Measurements from ENCODE around the gene PIK3AP1.

Gene PIK3AP1

GRCh38 chr10:96719850-96720421 is 378 bp downstream of the PIK3AP1 start:
- Histone ChIP-seq H3K9me3 (ENCODE audit: control insufficient read depth, insufficient read depth, low read length) (no peaks in the 10 kb centered on the region), H3K4me1 (ENCODE audit: control insufficient read depth, insufficient read depth, low read length) (peaks cover 10% of the 10 kb centered on the region), H3K27ac (ENCODE audit: low read depth, low read length) (no peak overlapping the region), H3K27me3 (ENCODE audit: control insufficient read depth, insufficient read depth, low read length) (peaks cover 18% of the 10 kb centered on the region), H3K9ac (ENCODE audit: low read depth, low read length) (peak overlapping the region; percentile 57), H3K4me3 (ENCODE audit: low read depth, low read length) (peak overlapping the region; percentile 81), H3K36me3 (ENCODE audit: control insufficient read depth, insufficient read depth, low read length) (no peaks in the 10 kb centered on the region)

DNA sequence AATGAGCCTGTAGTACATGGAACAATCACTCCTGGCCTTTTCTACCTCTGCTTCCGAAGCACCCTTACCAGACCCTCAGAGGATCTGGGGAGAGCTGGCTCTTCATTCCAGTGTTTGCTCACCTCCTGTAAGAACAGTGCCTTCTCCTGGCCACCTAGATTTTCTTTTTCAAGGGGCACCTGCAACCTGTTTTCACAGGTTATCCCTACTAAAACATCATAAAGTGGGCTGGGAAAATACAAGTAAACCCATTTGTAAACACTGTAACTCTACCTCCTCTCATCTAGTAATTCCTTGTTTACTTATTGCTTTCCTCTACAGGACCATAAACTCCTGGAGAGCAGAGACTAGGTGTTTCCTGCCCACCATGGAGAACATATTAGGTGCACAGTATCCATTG is 1.1 kb downstream of the PIK3AP1 start:
- peaks cover 10% of the 10 kb centered on the region for H3K4me1 ChIP-seq (ENCODE audit: control insufficient read depth, insufficient read depth, low read length)
- no peak overlapping the region for H3K9ac ChIP-seq (ENCODE audit: low read depth, low read length)
- no peak overlapping the region for H3K27ac ChIP-seq (ENCODE audit: low read depth, low read length)
- no peaks in the 10 kb centered on the region for H3K36me3 ChIP-seq (ENCODE audit: control insufficient read depth, insufficient read depth, low read length)
- H3K9me3 ChIP-seq (ENCODE audit: control insufficient read depth, insufficient read depth, low read length): no peaks in the 10 kb centered on the region
- peak overlapping the region; percentile 81; the same call in 1 of the 2 replicates for H3K4me3 ChIP-seq (ENCODE audit: low read depth, low read length)
- peaks cover 18% of the 10 kb centered on the region for H3K27me3 ChIP-seq (ENCODE audit: control insufficient read depth, insufficient read depth, low read length)

DNA sequence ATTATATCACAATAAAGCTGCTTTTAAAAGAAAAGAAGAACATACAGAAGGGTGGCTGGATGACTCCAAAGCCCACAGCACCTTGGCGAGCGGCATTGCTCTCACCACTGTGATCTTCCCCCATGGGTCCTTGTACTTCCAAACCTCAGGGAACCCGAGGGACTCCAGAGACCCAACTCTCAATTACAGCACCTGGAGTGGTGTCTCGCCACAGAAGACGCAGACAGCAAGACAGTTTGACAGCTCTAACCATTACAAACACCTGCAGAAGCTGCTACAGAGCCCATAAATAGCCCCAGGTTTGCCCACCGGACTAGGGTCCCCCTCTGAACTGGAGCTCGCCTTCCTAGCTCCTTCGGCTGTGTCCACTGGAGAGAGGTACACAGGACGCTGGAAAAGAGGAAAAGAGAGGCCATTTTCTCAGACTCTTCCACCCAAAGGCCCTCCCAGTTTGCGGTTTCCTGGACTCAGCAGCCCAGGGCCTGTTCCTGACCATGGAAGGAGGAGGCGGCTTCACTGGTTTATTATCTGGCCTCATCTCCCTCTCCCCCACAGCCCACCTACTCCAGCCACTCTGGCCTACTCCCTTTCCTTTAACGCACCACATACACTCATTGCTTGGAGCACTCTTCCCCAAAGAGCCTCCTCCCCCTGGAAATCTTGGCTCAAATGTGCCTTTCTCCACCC is 1.9 kb downstream of the PIK3AP1 start:
- H3K36me3 ChIP-seq (ENCODE audit: control insufficient read depth, insufficient read depth, low read length): no peaks in the 10 kb centered on the region
- peaks cover 18% of the 10 kb centered on the region for H3K27me3 ChIP-seq (ENCODE audit: control insufficient read depth, insufficient read depth, low read length)
- no peak overlapping the region for H3K27ac ChIP-seq (ENCODE audit: low read depth, low read length)
- H3K9me3 ChIP-seq (ENCODE audit: control insufficient read depth, insufficient read depth, low read length): no peaks in the 10 kb centered on the region
- H3K9ac ChIP-seq (ENCODE audit: low read depth, low read length): no peak overlapping the region
- H3K4me3 ChIP-seq (ENCODE audit: low read depth, low read length): no peak overlapping the region
- peaks cover 10% of the 10 kb centered on the region for H3K4me1 ChIP-seq (ENCODE audit: control insufficient read depth, insufficient read depth, low read length)

GRCh38 chr10:96716390-96716789 is 3.9 kb downstream of the PIK3AP1 start:
- no peaks in the 10 kb centered on the region for H3K9me3 ChIP-seq (ENCODE audit: control insufficient read depth, insufficient read depth, low read length)
- peaks cover 10% of the 10 kb centered on the region for H3K4me1 ChIP-seq (ENCODE audit: control insufficient read depth, insufficient read depth, low read length)
- H3K27ac ChIP-seq (ENCODE audit: low read depth, low read length): no peak overlapping the region
- peaks cover 18% of the 10 kb centered on the region for H3K27me3 ChIP-seq (ENCODE audit: control insufficient read depth, insufficient read depth, low read length)
- H3K9ac ChIP-seq (ENCODE audit: low read depth, low read length): no peak overlapping the region
- no peaks in the 10 kb centered on the region for H3K36me3 ChIP-seq (ENCODE audit: control insufficient read depth, insufficient read depth, low read length)
- no peak overlapping the region for H3K4me3 ChIP-seq (ENCODE audit: low read depth, low read length)

DNA sequence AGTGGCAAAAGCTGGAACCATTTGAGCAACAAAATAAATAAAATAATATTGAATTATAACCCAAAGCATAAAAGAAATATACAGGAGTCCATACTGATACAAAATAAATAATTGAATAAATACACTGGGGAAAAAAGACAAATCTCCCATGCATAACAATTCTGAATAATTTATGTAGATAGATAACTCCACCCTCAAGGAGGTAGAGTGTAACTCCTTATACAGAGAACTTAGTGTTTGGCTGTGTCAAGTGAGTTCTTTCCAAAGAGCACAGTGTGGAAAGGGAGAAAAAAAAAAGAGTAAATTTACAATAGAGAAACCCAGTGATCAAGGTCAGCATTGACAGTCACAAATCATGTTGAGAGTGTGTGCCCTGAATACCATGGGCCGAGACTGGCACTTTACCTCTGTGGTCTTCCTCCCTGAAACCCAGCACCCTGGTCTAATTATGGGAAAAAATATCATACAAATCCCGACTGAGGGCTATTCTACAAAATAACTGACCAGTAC is 5.5 kb downstream of the PIK3AP1 start:
- 0 out of 2 replicates have a peak, but pooled peaks cover 3% of the 10 kb centered on the region for H3K4me1 ChIP-seq (ENCODE audit: control insufficient read depth, insufficient read depth, low read length)
- no peak overlapping the region for H3K4me3 ChIP-seq (ENCODE audit: low read depth, low read length)

DNA sequence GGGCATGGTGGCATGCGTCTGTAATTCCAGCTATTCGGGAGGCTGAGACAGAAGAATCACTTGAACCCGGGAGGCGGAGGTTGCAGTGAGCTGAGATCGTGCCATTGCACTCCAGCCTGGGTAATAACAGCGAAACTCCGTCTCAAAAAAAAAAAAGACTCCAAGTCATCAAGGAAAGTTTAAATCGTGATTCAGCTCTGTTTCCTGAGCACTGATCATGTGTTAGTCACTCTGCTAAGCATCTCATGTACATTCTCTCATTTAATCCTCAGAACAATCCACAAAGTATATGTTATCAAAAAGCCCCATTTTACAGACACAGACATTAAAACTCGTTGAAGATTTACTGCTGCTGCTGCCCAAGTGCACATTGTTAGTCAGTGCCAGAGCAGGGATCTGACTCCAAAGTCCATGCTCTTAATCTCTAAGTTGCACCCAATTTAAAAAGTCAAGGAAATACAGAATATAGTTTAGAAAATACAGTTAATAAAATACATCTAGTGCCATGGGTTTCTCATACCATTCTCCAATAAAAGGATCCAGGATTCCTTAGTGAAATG is 6.2 kb downstream of the PIK3AP1 start:
- Histone ChIP-seq H3K27ac (ENCODE audit: low read depth, low read length) (no peak overlapping the region), H3K9ac (ENCODE audit: low read depth, low read length) (no peak overlapping the region), H3K4me1 (ENCODE audit: control insufficient read depth, insufficient read depth, low read length) (no peaks in the 10 kb centered on the region), H3K9me3 (ENCODE audit: control insufficient read depth, insufficient read depth, low read length) (no peaks in the 10 kb centered on the region), H3K36me3 (ENCODE audit: control insufficient read depth, insufficient read depth, low read length) (no peaks in the 10 kb centered on the region), H3K4me3 (ENCODE audit: low read depth, low read length) (no peak overlapping the region), H3K27me3 (ENCODE audit: control insufficient read depth, insufficient read depth, low read length) (peaks cover 5% of the 10 kb centered on the region; the same call in 1 of the 2 replicates)

More for the DNA sequence above, 5.5 kb downstream of the PIK3AP1 start:
- H3K9ac ChIP-seq (ENCODE audit: low read depth, low read length): no peak overlapping the region
- H3K9me3 ChIP-seq (ENCODE audit: control insufficient read depth, insufficient read depth, low read length): no peaks in the 10 kb centered on the region
- H3K27me3 ChIP-seq (ENCODE audit: control insufficient read depth, insufficient read depth, low read length): peaks cover 12% of the 10 kb centered on the region
- H3K27ac ChIP-seq (ENCODE audit: low read depth, low read length): no peak overlapping the region
- H3K36me3 ChIP-seq (ENCODE audit: control insufficient read depth, insufficient read depth, low read length): no peaks in the 10 kb centered on the region

GRCh38 chr10:96712662-96713271 is 7.5 kb downstream of the PIK3AP1 start:
- Histone ChIP-seq H3K4me3 (ENCODE audit: low read depth, low read length) (no peak overlapping the region), H3K4me1 (ENCODE audit: control insufficient read depth, insufficient read depth, low read length) (no peaks in the 10 kb centered on the region)

DNA sequence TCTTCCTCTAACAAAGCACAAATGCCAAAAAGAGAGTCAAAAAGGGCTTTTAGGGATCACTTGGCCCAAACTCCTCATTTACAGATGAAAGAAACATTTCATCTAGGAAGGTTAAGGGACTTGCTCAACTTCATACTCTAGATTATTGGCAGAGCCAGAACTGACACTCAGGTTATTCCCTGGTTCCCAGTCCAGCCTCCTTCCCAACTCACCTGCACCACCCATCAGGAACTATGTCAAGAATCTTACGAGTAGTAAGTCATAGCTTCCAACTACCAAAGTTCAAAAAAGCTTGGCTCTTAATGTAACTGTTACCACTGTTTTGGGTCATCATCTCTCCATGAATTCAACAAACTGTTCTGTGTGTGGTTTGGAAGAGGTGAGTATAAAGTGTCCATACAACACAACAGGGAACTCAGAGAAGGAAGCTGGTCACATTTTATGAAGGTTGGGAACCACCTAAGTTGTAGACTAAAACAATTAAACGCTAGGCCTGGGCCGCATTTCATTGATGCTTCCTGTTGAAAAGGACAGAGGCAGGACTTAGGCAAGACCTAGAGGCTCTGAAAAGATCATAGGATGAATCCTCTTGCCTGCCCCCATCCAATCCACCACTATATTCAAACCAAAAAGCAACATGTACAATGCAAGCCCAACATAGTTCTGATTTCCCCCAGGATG is 9.1 kb downstream of the PIK3AP1 start:
- Histone ChIP-seq H3K27me3 (ENCODE audit: control insufficient read depth, insufficient read depth, low read length) (no peaks in the 10 kb centered on the region), H3K36me3 (ENCODE audit: control insufficient read depth, insufficient read depth, low read length) (no peaks in the 10 kb centered on the region), H3K9me3 (ENCODE audit: control insufficient read depth, insufficient read depth, low read length) (no peaks in the 10 kb centered on the region), H3K9ac (ENCODE audit: low read depth, low read length) (no peak overlapping the region), H3K4me1 (ENCODE audit: control insufficient read depth, insufficient read depth, low read length) (no peaks in the 10 kb centered on the region), H3K27ac (ENCODE audit: low read depth, low read length) (no peak overlapping the region), H3K4me3 (ENCODE audit: low read depth, low read length) (no peak overlapping the region)

More at GRCh38 chr10:96712662-96713271, 7.5 kb downstream of the PIK3AP1 start:
- no peaks in the 10 kb centered on the region for H3K36me3 ChIP-seq (ENCODE audit: control insufficient read depth, insufficient read depth, low read length)
- no peak overlapping the region for H3K27ac ChIP-seq (ENCODE audit: low read depth, low read length)
- H3K9me3 ChIP-seq (ENCODE audit: control insufficient read depth, insufficient read depth, low read length): no peaks in the 10 kb centered on the region
- no peaks in the 10 kb centered on the region for H3K27me3 ChIP-seq (ENCODE audit: control insufficient read depth, insufficient read depth, low read length)
- no peak overlapping the region for H3K9ac ChIP-seq (ENCODE audit: low read depth, low read length)

DNA sequence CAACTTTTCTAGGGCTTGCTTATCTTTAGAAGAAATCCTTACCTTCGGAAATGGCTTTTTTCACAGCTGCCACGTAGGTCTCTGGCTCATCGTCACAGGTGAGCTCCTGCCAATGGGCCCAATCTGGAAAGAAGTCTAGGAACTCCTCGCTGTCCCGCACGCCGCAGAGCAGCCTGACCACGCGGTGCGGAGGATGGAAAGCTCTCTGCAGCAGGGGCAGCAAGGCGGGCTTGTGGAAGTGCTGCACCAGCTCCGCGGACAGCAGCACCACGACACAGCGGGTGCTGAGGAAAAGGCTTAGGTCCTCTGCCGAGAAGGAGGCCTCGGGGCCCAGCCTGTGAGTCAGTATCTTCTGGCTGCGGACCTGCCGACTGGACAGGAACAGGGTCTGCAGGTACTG is 10.8 kb downstream of the PIK3AP1 start:
- H3K36me3 ChIP-seq (ENCODE audit: control insufficient read depth, insufficient read depth, low read length): no peaks in the 10 kb centered on the region

DNA sequence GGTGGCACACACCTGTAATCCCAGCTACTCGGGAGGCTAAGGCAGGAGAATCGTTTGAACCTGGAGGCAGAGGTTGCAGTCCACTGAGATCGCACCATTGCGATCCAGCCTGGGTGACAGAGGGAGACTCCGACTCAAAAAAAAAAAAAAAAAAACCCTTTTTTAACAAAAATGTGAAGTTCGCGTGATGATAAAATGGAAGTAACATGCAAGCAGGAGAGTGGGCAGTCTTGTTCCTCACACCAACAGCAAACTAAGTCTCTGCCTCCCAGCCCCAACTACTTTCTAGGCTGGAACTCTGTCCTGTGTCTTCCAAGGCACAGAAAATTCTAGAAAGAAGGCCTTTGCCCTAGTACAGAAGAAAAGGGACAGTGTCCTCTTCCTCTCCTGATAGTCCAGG is 11.3 kb downstream of the PIK3AP1 start:
- no peak overlapping the region for H3K9ac ChIP-seq (ENCODE audit: low read depth, low read length)
- no peak overlapping the region for H3K4me3 ChIP-seq (ENCODE audit: low read depth, low read length)
- H3K36me3 ChIP-seq (ENCODE audit: control insufficient read depth, insufficient read depth, low read length): no peaks in the 10 kb centered on the region
- no peaks in the 10 kb centered on the region for H3K4me1 ChIP-seq (ENCODE audit: control insufficient read depth, insufficient read depth, low read length)
- no peak overlapping the region for H3K27ac ChIP-seq (ENCODE audit: low read depth, low read length)
- no peaks in the 10 kb centered on the region for H3K9me3 ChIP-seq (ENCODE audit: control insufficient read depth, insufficient read depth, low read length)
- H3K27me3 ChIP-seq (ENCODE audit: control insufficient read depth, insufficient read depth, low read length): no peaks in the 10 kb centered on the region

More for the DNA sequence above, 10.8 kb downstream of the PIK3AP1 start:
- H3K9me3 ChIP-seq (ENCODE audit: control insufficient read depth, insufficient read depth, low read length): no peaks in the 10 kb centered on the region
- no peak overlapping the region for H3K27ac ChIP-seq (ENCODE audit: low read depth, low read length)
- no peak overlapping the region for H3K9ac ChIP-seq (ENCODE audit: low read depth, low read length)
- no peak overlapping the region for H3K4me3 ChIP-seq (ENCODE audit: low read depth, low read length)
- no peaks in the 10 kb centered on the region for H3K27me3 ChIP-seq (ENCODE audit: control insufficient read depth, insufficient read depth, low read length)
- H3K4me1 ChIP-seq (ENCODE audit: control insufficient read depth, insufficient read depth, low read length): no peaks in the 10 kb centered on the region

Measured in HUES48 (cell line).